Mesothelial cell of epicardium (in vitro differentiated cells): ENCODE results near the gene SPDL1. TPM values are rescaled to one million over a fixed set of nuclear protein-coding genes. Genes with fewer than 3 reads are reported as not detected.

ENCODE experiments used
- DNase-seq, 2 experiments: peaks; one replicate each; pipeline ENCODE4 v3.0.0; 2021; ENCODE audit warnings: low spot score in 2 of 2; ENCODE audit not compliant: unreplicated experiment in 2 of 2
- H3K27ac Mint-ChIP-seq: 2 replicates; pipeline ENCODE4 v1.8.0; 2021; ENCODE audit warnings: mixed read lengths
- H3K27me3 Mint-ChIP-seq: 2 replicates; pipeline ENCODE4 v1.8.0; 2021; ENCODE audit warnings: low read depth, mixed read lengths
- H3K36me3 Mint-ChIP-seq: 2 replicates; pipeline ENCODE4 v1.8.0; 2021; ENCODE audit warnings: mixed read lengths
- H3K4me1 Mint-ChIP-seq: 2 replicates; pipeline ENCODE4 v1.8.0; 2021; ENCODE audit warnings: mixed read lengths
- H3K4me3 Mint-ChIP-seq: 2 replicates; pipeline ENCODE4 v1.8.0; 2021; ENCODE audit warnings: mild to moderate bottlenecking, moderate library complexity, mixed read lengths
- H3K9me3 Mint-ChIP-seq: 2 replicates; pipeline ENCODE4 v1.8.0; 2021; ENCODE audit warnings: mixed read lengths
- CTCF ChIP-seq: fragments of 200-600 bp; sonication (generic); IDR thresholded peaks from one replicate; pipeline ENCODE4 v1.5.0; 2021; ENCODE audit warnings: antibody characterized with exemption; ENCODE audit not compliant: unreplicated experiment
- total RNA-seq: library from RNA; stranded (reverse); gene quantifications from 3 replicates; pipeline ENCODE4 v1.2.1, GENCODE V29; 2021

SPDL1 gene
- total RNA-seq, 1 donor from 2014 or later, result 22.6 TPM

GRCh38 chr5:169634606-169635005 is 51.0 kb downstream of the SPDL1 start:
- no peak for TF ChIP-seq CTCF
- Mint-ChIP-seq H3K4me3 (no peak overlapping the region), H3K27me3 (peaks cover 77% of the 10 kb centered on the region), H3K36me3 (no peaks in the 10 kb centered on the region), H3K4me1 (no peaks in the 10 kb centered on the region), H3K9me3 (peaks cover 24% of the 10 kb centered on the region), H3K27ac (no peak overlapping the region)
- no peak for DNase-seq

GRCh38 chr5:169635936-169636335 is 52.4 kb downstream of the SPDL1 start:
- Mint-ChIP-seq H3K4me3 (no peak overlapping the region), H3K4me1 (no peaks in the 10 kb centered on the region), H3K27me3 (peaks cover 82% of the 10 kb centered on the region), H3K36me3 (no peaks in the 10 kb centered on the region), H3K9me3 (peaks cover 31% of the 10 kb centered on the region), H3K27ac (no peak overlapping the region)
- TF ChIP-seq CTCF, result no peak
- DNase-seq, result no peak

- peak overlapping the region; percentile 9 for H3K4me3 Mint-ChIP-seq
- peaks cover 31% of the 10 kb centered on the region for H3K9me3 Mint-ChIP-seq
- TF ChIP-seq CTCF, result no peak
- H3K27me3 Mint-ChIP-seq, result peaks cover 79% of the 10 kb centered on the region
- H3K27ac Mint-ChIP-seq, result no peak overlapping the region
- no peak for DNase-seq
- peaks cover 4% of the 10 kb centered on the region for H3K4me1 Mint-ChIP-seq
- H3K36me3 Mint-ChIP-seq, result no peaks in the 10 kb centered on the region
Observed at GRCh38 chr5:169636477-169637084, 53.0 kb downstream of the SPDL1 start.

GRCh38 chr5:169637085-169637548 is 53.5 kb downstream of the SPDL1 start, which contains the start of gene DOCK2:
Gene DOCK2, plus strand, starts transcription at chr5:169637275. Its CDS starts 52 bp downstream, at chr5:169637327.
- peaks cover 31% of the 10 kb centered on the region for H3K9me3 Mint-ChIP-seq
- TF ChIP-seq CTCF, result no peak
- peak within 1 kb of the TSS; percentile 9 for H3K4me3 Mint-ChIP-seq
- peaks cover 4% of the 10 kb centered on the region for H3K4me1 Mint-ChIP-seq
- peaks cover 74% of the 10 kb centered on the region for H3K27me3 Mint-ChIP-seq
- no peak for DNase-seq
- no peaks in the 10 kb centered on the region for H3K36me3 Mint-ChIP-seq
- no peak within 1 kb of the TSS for H3K27ac Mint-ChIP-seq

- TF ChIP-seq CTCF, result no peak
- Mint-ChIP-seq H3K27me3 (peaks cover 69% of the 10 kb centered on the region), H3K27ac (no peak overlapping the region), H3K4me1 (peaks cover 4% of the 10 kb centered on the region), H3K4me3 (no peak overlapping the region), H3K36me3 (no peaks in the 10 kb centered on the region), H3K9me3 (peaks cover 31% of the 10 kb centered on the region)
- no peak for DNase-seq
Observed at GRCh38 chr5:169637549-169638121, 54.1 kb downstream of the SPDL1 start.
